Glutamatergic neuron (in vitro differentiated cells): ENCODE data around the gene MZF1. TPM values are rescaled to one million over a fixed set of nuclear protein-coding genes. Genes with fewer than 3 reads are reported as not detected.
A peak's percentile ranks its signal among the peaks of the same experiment; 100 is the strongest.

Source experiments
- DNase-seq: peaks from one replicate; pipeline ENCODE4 v3.0.0; 2022
- H3K27ac Mint-ChIP-seq: one replicate; pipeline ENCODE4 v1.8.0; 2020; ENCODE audit warnings: mild to moderate bottlenecking, mixed read lengths, inconsistent platforms; ENCODE audit not compliant: unreplicated experiment
- H3K27me3 Mint-ChIP-seq: one replicate; pipeline ENCODE4 v1.8.0; 2020; ENCODE audit warnings: mild to moderate bottlenecking, moderate library complexity, mixed read lengths, inconsistent platforms; ENCODE audit not compliant: unreplicated experiment
- H3K36me3 Mint-ChIP-seq: one replicate; pipeline ENCODE4 v1.8.0; 2020; ENCODE audit warnings: mild to moderate bottlenecking, mixed read lengths, inconsistent platforms; ENCODE audit not compliant: unreplicated experiment
- H3K4me1 Mint-ChIP-seq: one replicate; pipeline ENCODE4 v1.8.0; 2020; ENCODE audit warnings: mild to moderate bottlenecking, low read depth, mixed read lengths, inconsistent platforms; ENCODE audit not compliant: unreplicated experiment
- H3K4me3 Mint-ChIP-seq: one replicate; pipeline ENCODE4 v1.8.0; 2020; ENCODE audit warnings: mild to moderate bottlenecking, mixed read lengths, inconsistent platforms; ENCODE audit not compliant: unreplicated experiment
- H3K9me3 Mint-ChIP-seq: one replicate; pipeline ENCODE4 v1.8.0; 2020; ENCODE audit warnings: mild to moderate bottlenecking, moderate library complexity, mixed read lengths, inconsistent platforms; ENCODE audit not compliant: unreplicated experiment
- total RNA-seq: library from RNA; stranded (reverse); fragmentation: NEBNext Ultra II Directional; extraction: Animal tissue kit (Norgen Biotek cat#: 25700); gene quantifications from one replicate; pipeline ENCODE4 v1.2.1, GENCODE V29; 2021; ENCODE audit not compliant: unreplicated experiment
- TF ChIP-seq, protein P1 (sequence below): fragments of 200-600 bp; sonication (generic); IDR thresholded peaks from one replicate; pipeline ENCODE4 v1.5.0; 2021; ENCODE audit not compliant: partially characterized antibody, unreplicated experiment

Gene MZF1
- total RNA-seq, 1 donor from 2014 or later: 27.3 TPM

- H3K4me3 Mint-ChIP-seq: peak overlapping the region; percentile 97
- TF ChIP-seq, protein P1, sequence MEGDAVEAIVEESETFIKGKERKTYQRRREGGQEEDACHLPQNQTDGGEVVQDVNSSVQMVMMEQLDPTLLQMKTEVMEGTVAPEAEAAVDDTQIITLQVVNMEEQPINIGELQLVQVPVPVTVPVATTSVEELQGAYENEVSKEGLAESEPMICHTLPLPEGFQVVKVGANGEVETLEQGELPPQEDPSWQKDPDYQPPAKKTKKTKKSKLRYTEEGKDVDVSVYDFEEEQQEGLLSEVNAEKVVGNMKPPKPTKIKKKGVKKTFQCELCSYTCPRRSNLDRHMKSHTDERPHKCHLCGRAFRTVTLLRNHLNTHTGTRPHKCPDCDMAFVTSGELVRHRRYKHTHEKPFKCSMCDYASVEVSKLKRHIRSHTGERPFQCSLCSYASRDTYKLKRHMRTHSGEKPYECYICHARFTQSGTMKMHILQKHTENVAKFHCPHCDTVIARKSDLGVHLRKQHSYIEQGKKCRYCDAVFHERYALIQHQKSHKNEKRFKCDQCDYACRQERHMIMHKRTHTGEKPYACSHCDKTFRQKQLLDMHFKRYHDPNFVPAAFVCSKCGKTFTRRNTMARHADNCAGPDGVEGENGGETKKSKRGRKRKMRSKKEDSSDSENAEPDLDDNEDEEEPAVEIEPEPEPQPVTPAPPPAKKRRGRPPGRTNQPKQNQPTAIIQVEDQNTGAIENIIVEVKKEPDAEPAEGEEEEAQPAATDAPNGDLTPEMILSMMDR: no peak
- no peak for DNase-seq
- H3K27me3 Mint-ChIP-seq: peaks cover 19% of the 10 kb centered on the region
- no peaks in the 10 kb centered on the region for H3K36me3 Mint-ChIP-seq
- peaks cover 16% of the 10 kb centered on the region for H3K4me1 Mint-ChIP-seq
- H3K9me3 Mint-ChIP-seq: peaks cover 21% of the 10 kb centered on the region
- H3K27ac Mint-ChIP-seq: peak overlapping the region; percentile 96
These were observed 19.2 kb downstream of the MZF1 start for GRCh38 chr19:58553799-58554493.

DNA sequence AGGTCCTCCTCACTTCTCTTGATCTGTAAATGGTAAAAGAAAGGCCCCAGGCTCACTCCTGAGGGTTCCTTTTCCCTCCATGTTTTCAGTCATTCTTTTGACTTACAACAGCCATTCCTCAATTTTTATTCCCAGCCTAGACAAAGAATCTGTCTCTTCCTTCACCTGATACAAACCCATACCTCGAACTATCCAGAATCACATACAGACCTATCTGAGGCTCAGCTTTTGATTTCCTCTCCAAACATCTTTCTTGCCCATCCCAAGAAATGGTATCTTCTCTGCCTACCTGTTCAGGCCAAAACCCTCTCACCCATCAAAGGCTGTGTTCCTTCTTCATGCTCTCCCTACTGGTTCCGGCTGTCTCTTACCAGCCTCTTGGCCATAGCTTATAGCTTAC is 20.5 kb downstream of the MZF1 start:
- Mint-ChIP-seq H3K27me3 (peaks cover 15% of the 10 kb centered on the region), H3K36me3 (no peaks in the 10 kb centered on the region), H3K4me1 (peaks cover 16% of the 10 kb centered on the region), H3K27ac (peak overlapping the region; percentile 3), H3K9me3 (peaks cover 15% of the 10 kb centered on the region), H3K4me3 (peak overlapping the region; percentile 25)
- TF ChIP-seq, protein P1: no peak
- DNase-seq: no peak

DNA sequence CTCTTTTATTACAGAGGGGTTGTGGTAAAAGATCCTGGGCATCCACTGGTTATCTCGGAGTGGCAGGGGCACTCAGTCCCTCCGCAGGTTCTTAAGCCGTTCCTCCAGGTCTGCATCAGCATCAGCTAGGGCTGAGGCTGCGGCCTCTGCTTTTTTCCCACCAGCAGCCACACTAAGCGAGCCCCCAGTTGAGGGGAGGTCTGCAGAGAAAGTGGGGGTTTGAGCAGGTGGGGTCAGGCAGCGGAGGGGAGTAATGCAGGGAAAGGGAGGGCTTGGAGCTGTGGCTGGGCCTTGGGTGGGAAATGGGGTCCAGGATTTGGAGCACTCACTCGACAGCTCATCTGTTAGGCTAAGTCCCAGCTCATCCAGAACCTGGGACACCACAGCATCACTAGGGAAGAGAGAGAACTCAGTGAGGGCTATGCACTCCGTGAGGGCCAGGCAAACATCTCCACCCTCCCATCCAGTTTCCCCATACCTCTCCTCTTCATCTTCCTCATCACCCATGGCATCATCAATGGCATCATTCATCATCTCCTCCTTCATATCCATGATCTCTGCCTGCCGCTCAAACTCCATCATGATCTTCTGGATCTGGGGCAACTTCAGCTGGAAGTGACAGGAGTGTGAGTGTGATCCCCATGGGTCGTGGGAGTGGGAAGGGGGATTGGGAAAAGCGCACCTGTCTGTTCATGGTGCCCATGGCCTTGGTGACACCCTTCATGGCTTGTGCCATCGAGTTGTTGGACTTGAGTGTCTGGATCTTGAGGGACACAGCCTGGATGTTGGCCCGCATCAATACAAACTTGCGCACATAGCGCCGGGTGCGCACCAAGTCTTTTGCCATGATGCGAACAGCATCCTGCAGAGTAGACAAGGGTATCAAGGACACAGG is 21.3 kb downstream of the MZF1 start:
- TF ChIP-seq, protein P1: no peak
- Mint-ChIP-seq H3K27ac (no peak overlapping the region), H3K27me3 (peaks cover 14% of the 10 kb centered on the region), H3K4me3 (peak overlapping the region; percentile 42), H3K36me3 (no peaks in the 10 kb centered on the region), H3K9me3 (peaks cover 17% of the 10 kb centered on the region), H3K4me1 (peaks cover 16% of the 10 kb centered on the region)
- DNase-seq: no peak

GRCh38 chr19:58551123-58551497 is 22.0 kb downstream of the MZF1 start:
- H3K27me3 Mint-ChIP-seq: peaks cover 17% of the 10 kb centered on the region
- DNase-seq: no peak
- TF ChIP-seq, protein P1: no peak
- H3K4me1 Mint-ChIP-seq: peaks cover 18% of the 10 kb centered on the region
- no peak overlapping the region for H3K27ac Mint-ChIP-seq
- H3K36me3 Mint-ChIP-seq: no peaks in the 10 kb centered on the region
- peaks cover 23% of the 10 kb centered on the region for H3K9me3 Mint-ChIP-seq
- H3K4me3 Mint-ChIP-seq: peak overlapping the region; percentile 38
